Retinal pigment epithelial cell (primary cell): ENCODE data around the gene TMEM38A.
"Not testable (repeated sequence)": the region's sequence is repeated elsewhere in the genome, so short reads cannot be mapped to it uniquely, and the experiment has no call there.

Experiments
- DNase-seq: peaks from one replicate; pipeline ENCODE4 v3.0.0-alpha.2; 2010; ENCODE audit warnings: low read depth
- H3K4me3 ChIP-seq: 2 replicates; pipeline ENCODE4 v1.5.1; 2011; ENCODE audit warnings: mild to moderate bottlenecking, low read length, control low read depth, moderate library complexity
- TF ChIP-seq, protein P1 (sequence below): conservative IDR thresholded peaks from 2 replicates; pipeline ENCODE4 v1.5.1; 2011; ENCODE audit warnings: low read depth, low read length, control low read depth, inconsistent platforms

Gene TMEM38A

DNA sequence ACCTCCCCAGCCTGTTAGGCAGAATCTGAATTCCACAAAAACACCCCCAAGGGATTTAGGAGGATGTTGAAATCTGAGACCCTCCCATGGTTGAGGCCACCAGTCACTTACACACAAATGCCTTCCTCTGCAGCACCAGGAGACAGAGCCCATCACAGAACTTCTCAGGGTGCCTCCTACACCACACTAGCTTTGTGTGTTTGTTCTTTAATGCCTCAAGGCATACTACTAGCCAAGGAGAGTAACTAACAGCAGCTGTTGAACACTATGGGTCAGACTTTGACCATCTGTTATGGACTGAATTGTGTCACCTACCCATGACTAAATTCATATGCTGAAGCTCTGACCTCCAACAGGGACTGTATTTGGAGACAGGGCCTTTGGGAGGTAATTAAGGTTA is 23.4 kb upstream of the TMEM38A start:
- H3K4me3 ChIP-seq: no peak overlapping the region
- no peak for DNase-seq
- TF ChIP-seq, protein P1, sequence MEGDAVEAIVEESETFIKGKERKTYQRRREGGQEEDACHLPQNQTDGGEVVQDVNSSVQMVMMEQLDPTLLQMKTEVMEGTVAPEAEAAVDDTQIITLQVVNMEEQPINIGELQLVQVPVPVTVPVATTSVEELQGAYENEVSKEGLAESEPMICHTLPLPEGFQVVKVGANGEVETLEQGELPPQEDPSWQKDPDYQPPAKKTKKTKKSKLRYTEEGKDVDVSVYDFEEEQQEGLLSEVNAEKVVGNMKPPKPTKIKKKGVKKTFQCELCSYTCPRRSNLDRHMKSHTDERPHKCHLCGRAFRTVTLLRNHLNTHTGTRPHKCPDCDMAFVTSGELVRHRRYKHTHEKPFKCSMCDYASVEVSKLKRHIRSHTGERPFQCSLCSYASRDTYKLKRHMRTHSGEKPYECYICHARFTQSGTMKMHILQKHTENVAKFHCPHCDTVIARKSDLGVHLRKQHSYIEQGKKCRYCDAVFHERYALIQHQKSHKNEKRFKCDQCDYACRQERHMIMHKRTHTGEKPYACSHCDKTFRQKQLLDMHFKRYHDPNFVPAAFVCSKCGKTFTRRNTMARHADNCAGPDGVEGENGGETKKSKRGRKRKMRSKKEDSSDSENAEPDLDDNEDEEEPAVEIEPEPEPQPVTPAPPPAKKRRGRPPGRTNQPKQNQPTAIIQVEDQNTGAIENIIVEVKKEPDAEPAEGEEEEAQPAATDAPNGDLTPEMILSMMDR: no peak

DNA sequence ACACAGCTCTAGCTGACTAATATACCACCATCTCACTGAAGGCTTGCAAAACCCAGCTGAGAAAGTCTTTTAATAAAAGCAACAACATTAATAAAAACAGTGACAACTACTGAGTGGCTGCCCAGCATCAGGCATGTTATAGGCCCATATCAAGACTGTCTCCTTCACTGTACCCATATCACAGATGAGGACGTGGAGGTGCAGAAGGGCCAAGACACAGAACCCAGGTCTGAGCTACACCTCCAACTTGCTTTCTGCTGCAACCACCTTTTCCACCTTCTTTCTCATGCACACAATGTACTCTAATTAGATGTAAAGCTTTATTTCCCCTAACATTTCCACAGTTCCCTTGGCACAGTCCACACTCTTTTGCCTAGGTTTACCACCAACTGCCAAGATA is 22.3 kb upstream of the TMEM38A start:
- DNase-seq: no peak
- no peak overlapping the region for H3K4me3 ChIP-seq

DNA sequence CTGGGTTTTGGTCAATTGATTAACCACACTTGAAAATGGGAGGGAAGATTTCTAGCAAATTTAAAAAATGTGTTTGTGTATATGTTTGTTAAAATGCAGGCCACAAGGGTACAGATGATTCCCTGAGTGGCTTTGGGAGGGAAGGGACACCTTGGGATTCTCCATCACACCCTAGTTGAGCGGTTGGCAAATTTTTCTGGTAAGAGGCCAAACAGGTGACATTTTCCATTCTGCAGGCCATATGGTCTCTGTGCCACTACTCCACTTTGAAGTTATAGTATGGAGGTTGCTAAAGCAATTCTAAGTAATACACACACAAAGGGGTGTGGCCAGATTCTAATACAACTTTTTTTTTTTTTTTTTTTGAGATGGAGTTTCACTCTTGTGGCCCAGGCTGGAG is 20.0 kb upstream of the TMEM38A start:
- H3K4me3 ChIP-seq: no peak overlapping the region
- TF ChIP-seq, protein P1: no peak
- DNase-seq: no peak

More for the DNA sequence above, 22.3 kb upstream of the TMEM38A start:
- TF ChIP-seq, protein P1: no peak

DNA sequence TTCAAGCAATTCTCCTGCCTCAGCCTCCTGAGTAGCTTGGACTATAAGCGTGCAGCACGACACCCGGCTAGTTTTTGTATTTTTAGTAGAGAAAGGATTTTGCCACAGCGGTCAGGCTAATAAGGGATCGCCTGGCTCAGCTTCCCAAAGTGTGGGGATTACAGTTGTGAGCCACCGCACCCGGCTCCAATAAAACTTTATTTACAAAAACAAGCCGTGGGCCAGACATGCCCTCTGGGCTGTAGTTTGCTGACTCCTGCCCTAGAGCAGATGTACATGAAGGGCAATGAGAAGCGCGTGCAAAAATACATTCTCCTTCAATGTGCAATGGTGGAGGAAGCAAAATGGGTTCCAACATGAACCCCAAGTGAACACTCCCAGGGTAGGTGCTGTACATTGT is 19.2 kb upstream of the TMEM38A start:
- no peak overlapping the region for H3K4me3 ChIP-seq
- TF ChIP-seq, protein P1: no peak
- DNase-seq: no peak

DNA sequence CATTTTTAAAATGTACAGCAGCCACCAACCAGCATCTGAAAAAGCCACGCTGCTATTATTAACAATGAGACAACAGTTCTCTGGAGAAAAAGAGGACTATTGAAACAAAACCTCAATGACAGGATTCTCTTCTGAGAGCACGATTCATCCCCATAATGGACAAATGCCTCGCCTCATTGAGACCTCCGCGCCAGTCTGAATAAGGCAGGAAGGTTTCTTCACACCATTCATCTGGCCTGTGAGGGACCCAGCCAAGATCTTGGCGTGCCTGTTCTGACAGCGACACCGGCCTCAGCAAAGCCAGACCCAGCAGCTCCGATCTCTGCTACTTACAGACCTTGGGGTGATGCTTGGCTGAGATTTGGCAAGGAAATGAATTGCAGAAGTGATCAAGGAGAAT is 15.8 kb upstream of the TMEM38A start:
- DNase-seq: no peak
- no peak overlapping the region for H3K4me3 ChIP-seq
- TF ChIP-seq, protein P1: no peak

DNA sequence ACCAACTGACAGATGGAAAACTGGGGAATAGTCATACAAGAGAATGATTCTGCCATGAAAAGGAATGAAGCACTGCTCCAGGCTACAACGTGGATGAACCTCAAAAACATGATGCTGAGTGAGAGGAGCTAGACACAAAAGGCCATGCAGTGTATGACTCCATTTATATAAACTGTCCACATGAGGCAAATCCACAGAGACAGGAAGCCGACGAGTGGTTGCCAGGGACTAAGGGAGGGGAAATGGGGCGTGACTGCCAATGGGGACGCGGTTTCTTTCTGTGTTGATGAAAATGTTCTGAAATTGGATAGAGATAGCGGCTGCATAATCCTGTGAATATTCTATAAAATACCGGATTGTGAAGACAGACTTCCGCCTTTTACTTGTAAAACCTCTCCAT is 11.2 kb upstream of the TMEM38A start:
- TF ChIP-seq, protein P1: no peak
- DNase-seq: no peak
- no peak overlapping the region for H3K4me3 ChIP-seq

DNA sequence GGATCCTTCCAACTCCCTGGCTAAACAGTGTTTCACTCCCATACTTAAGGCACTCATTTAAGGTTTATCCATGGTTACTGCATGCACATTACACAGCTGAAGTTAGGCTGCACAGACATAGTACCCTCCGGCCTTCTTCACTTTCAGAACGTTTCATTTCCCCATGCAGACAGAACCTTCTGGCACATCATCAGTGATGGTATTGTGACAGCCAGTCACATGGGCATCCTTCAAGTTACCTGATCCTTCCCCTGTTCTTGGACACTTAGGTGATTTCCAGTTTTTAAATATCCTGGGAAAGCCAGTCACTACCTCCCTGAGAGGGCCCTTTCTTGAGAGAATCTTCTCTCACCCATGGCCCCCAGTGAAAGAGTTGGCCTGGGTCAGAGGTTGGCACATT is 10.1 kb upstream of the TMEM38A start:
- TF ChIP-seq, protein P1: no peak
- no peak for DNase-seq
- no peak overlapping the region for H3K4me3 ChIP-seq

DNA sequence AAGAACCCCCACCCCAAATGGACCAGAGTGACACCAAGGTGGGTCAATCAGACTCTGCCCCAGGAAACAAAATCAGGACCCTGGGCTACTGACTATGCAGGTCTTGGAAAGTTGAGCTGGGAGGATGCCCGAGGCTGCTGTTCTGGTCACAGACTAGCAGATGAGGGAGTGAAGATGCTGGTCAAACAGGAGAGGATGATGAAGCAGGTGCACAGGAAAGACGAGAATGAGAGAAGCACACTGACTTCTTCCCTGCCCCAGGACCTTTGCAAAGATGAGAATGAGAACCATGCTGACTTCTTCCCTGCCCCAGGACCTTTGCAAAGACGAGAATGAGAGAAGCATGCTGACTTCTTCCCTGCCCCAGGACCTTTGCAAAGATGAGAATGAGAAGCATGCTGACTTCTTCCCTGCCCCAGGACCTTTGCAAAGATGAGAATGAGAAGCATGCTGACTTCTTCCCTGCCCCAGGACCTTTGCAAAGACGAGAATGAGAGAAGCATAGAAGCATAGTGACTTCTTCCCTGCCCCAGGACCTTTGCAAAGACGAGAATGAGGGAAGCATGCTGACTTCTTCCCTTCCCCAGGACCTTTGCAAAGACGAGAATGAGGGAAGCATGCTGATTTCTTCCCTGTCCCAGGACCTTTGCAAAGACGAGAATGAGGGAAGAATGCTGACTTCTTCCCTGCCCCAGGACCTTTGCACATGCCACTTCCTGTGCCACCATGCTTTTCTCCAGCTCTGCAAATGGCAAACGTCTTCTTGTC is 9.3 kb upstream of the TMEM38A start:
- DNase-seq, H3K4me3 ChIP-seq: not testable (repeated sequence)
